ENCODE data around the gene ATP2B2.
"Not testable (repeated sequence)": the region's sequence is repeated elsewhere in the genome, so short reads cannot be mapped to it uniquely, and the experiment has no call there.

The ATP2B2 gene

DNA sequence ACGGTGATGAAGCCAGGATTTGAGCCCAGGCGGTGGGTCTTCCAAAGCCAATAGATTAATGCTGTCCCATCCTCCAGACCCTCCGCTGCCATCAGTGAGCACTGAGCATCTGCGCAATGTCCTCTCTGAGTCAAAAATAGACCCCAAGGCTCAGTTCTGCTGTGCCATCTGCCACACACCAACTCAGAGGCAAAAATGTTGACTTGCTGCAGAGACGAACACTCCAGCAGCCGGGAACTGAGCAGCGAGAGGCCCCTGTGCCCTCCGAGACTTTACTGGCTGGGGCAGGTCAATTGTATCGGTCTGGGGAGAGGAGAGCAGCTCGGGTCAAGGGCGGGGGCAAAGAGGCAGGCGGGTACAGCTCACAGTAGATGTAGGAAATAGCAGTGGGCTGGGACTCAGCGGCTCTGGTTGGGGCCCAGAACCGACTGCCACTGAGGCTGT lies 41.5 kb upstream of the ATP2B2 start:
- H3K4me3 ChIP-seq (ENCODE audit: low read depth, low read length), result no peak overlapping the region
- ChIA-PET CTCF (interaction anchor here (0.7 kb wide), 1 partner anchor 39 kb away, joined by 3 read pairs; no protein-coding TSS in a partner anchor), POLR2A (no interaction called here)
- H3K27ac ChIP-seq (ENCODE audit: extremely low read depth, low read depth, low read length), result no peak overlapping the region
- no peaks in the 10 kb centered on the region for H3K9me3 ChIP-seq (ENCODE audit: control insufficient read depth, insufficient read depth, low read depth, low read length)
- H3K36me3 ChIP-seq (ENCODE audit: control insufficient read depth in 2 of 2, insufficient read depth in 1 of 2, low read length in 2 of 2), result no peaks in the 10 kb centered on the region
- H3K4me1 ChIP-seq (ENCODE audit: control insufficient read depth, insufficient read depth, low read length), result no peaks in the 10 kb centered on the region; the same call in 1 of the 2 replicates
- no peak for TF ChIP-seq SALL2 (tag by site-specific recombination; IDR thresholded peaks at IDR 0.05; ENCODE audit: borderline replicate concordance)

DNA sequence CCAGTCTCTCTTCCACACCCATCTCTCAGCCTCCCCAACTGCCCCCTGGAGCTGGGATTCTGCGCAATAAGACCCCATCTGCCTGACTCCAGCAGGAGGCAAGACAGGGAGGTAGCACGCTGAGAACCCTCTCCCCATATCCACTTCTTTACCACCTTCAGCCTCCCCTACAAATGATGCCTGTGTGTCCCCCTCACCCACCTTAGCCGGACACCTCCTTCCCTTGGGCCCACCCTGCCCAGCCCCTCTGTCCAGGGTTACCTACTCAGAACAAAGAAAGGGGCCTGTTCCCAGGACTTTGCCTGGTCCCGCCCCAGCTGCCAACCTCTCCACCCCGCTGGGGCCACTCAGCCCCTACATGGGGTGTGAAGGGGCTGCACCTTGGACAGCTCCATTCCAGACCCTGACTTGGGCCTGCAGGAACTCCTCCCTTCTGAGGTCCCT lies 40.8 kb upstream of the ATP2B2 start:
- no peaks in the 10 kb centered on the region for H3K9me3 ChIP-seq (ENCODE audit: control insufficient read depth, insufficient read depth, low read depth, low read length)

DNA sequence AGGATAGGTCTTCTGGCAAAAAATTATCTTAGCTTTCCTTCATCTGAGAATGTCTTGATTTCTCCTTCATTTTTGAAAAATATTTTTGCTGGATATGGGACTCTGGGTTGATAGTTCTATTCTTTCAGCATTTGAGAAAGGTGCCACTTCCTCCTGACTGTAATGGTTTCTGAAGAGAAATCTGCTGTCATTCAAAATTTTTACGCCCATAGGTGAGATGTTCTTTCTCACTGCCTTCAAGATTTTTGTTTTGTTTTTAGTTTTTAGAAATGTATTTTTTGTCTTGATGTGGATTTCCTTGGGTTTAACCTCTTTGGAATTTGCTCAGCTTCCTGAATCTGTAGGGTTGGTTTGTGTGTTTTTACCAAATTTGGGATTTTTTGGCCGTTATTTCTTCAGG lies 37.1 kb upstream of the ATP2B2 start:
- no peaks in the 10 kb centered on the region for H3K9me3 ChIP-seq (ENCODE audit: control insufficient read depth, insufficient read depth, low read depth, low read length)
- no peaks in the 10 kb centered on the region for H3K4me1 ChIP-seq (ENCODE audit: control insufficient read depth, insufficient read depth, low read length)
- TF ChIP-seq SETDB1 (IDR thresholded peaks at IDR 0.05; ENCODE audit: insufficient read length, low read length) (peak; percentile 66), ZNF292 (tag by site-specific recombination; IDR thresholded peaks at IDR 0.05; ENCODE audit: borderline replicate concordance, low read depth) (no peak)
- no peak overlapping the region for H3K27ac ChIP-seq (ENCODE audit: extremely low read depth, low read depth, low read length)
- no peak overlapping the region for H3K4me3 ChIP-seq (ENCODE audit: low read depth, low read length)
- H3K36me3 ChIP-seq (ENCODE audit: control insufficient read depth in 2 of 2, insufficient read depth in 1 of 2, low read length in 2 of 2), result no peaks in the 10 kb centered on the region
- ChIA-PET POLR2A (no interaction called here), CTCF (no interaction called here)

More for the DNA sequence above, 40.8 kb upstream of the ATP2B2 start:
- H3K27ac ChIP-seq (ENCODE audit: extremely low read depth, low read depth, low read length), result no peak overlapping the region
- H3K4me1 ChIP-seq (ENCODE audit: control insufficient read depth, insufficient read depth, low read length), result no peaks in the 10 kb centered on the region
- TF ChIP-seq ZNF791 (tag by site-specific recombination; IDR thresholded peaks at IDR 0.05) (no peak), BCL11B (tag by site-specific recombination; IDR thresholded peaks at IDR 0.05; ENCODE audit: low read depth) (no peak), ZNF830 (tag by site-specific recombination; IDR thresholded peaks at IDR 0.05; ENCODE audit: low read depth) (no peak), GLIS2 (tag by site-specific recombination; IDR thresholded peaks at IDR 0.05) (no peak), ZNF670 (tag by site-specific recombination; IDR thresholded peaks at IDR 0.05; ENCODE audit: low read depth) (no peak)
- TF ChIP-seq, protein P1, sequence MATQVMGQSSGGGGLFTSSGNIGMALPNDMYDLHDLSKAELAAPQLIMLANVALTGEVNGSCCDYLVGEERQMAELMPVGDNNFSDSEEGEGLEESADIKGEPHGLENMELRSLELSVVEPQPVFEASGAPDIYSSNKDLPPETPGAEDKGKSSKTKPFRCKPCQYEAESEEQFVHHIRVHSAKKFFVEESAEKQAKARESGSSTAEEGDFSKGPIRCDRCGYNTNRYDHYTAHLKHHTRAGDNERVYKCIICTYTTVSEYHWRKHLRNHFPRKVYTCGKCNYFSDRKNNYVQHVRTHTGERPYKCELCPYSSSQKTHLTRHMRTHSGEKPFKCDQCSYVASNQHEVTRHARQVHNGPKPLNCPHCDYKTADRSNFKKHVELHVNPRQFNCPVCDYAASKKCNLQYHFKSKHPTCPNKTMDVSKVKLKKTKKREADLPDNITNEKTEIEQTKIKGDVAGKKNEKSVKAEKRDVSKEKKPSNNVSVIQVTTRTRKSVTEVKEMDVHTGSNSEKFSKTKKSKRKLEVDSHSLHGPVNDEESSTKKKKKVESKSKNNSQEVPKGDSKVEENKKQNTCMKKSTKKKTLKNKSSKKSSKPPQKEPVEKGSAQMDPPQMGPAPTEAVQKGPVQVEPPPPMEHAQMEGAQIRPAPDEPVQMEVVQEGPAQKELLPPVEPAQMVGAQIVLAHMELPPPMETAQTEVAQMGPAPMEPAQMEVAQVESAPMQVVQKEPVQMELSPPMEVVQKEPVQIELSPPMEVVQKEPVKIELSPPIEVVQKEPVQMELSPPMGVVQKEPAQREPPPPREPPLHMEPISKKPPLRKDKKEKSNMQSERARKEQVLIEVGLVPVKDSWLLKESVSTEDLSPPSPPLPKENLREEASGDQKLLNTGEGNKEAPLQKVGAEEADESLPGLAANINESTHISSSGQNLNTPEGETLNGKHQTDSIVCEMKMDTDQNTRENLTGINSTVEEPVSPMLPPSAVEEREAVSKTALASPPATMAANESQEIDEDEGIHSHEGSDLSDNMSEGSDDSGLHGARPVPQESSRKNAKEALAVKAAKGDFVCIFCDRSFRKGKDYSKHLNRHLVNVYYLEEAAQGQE (tag by site-specific recombination; IDR thresholded peaks at IDR 0.05), result peak; percentile 82
- no peaks in the 10 kb centered on the region for H3K36me3 ChIP-seq (ENCODE audit: control insufficient read depth in 2 of 2, insufficient read depth in 1 of 2, low read length in 2 of 2)
- ChIA-PET CTCF (no interaction called here), POLR2A (no interaction called here)
- no peak overlapping the region for H3K4me3 ChIP-seq (ENCODE audit: low read depth, low read length)

- H3K9me3 ChIP-seq (ENCODE audit: control insufficient read depth, insufficient read depth, low read depth, low read length); H3K4me3 ChIP-seq (ENCODE audit: low read depth, low read length); H3K4me1 ChIP-seq (ENCODE audit: control insufficient read depth, insufficient read depth, low read length); POLR2A ChIA-PET; CTCF ChIA-PET; H3K27ac ChIP-seq (ENCODE audit: extremely low read depth, low read depth, low read length); H3K36me3 ChIP-seq (ENCODE audit: control insufficient read depth in 2 of 2, insufficient read depth in 1 of 2, low read length in 2 of 2): not testable (repeated sequence)
- TF ChIP-seq ZNF146 (tag by site-specific recombination; IDR thresholded peaks at IDR 0.05), result peak; percentile 54; the same call in 1 of the 2 replicates
Observed at GRCh38 chr3:10540347-10540746, 35.0 kb upstream of the ATP2B2 start.

GRCh38 chr3:10534066-10534465 lies 28.7 kb upstream of the ATP2B2 start:
- Histone ChIP-seq H3K4me3 (ENCODE audit: low read depth, low read length) (no peak overlapping the region), H3K36me3 (ENCODE audit: control insufficient read depth in 2 of 2, insufficient read depth in 1 of 2, low read length in 2 of 2) (no peaks in the 10 kb centered on the region), H3K4me1 (ENCODE audit: control insufficient read depth, insufficient read depth, low read length) (no peaks in the 10 kb centered on the region), H3K9me3 (ENCODE audit: control insufficient read depth, insufficient read depth, low read depth, low read length) (no peaks in the 10 kb centered on the region), H3K27ac (ENCODE audit: extremely low read depth, low read depth, low read length) (no peak overlapping the region)
- ChIA-PET POLR2A (no interaction called here), CTCF (no interaction called here)
- TF ChIP-seq ZNF837 (tag by site-specific recombination; IDR thresholded peaks at IDR 0.05), result no peak
- no peak for TF ChIP-seq ZNF701 (tag by site-specific recombination; IDR thresholded peaks at IDR 0.05)
- TF ChIP-seq ZNF202 (tag by site-specific recombination; IDR thresholded peaks at IDR 0.05; ENCODE audit: borderline replicate concordance), result no peak
- TF ChIP-seq BCL11A (tag by site-specific recombination; IDR thresholded peaks at IDR 0.05; ENCODE audit: low read depth), result no peak
- TF ChIP-seq ZNF626 (tag by site-specific recombination; IDR thresholded peaks at IDR 0.05), result no peak
- no peak for TF ChIP-seq ZSCAN16 (tag by site-specific recombination; IDR thresholded peaks at IDR 0.05)
- no peak for TF ChIP-seq HOXC10 (CRISPR knock-in tag; IDR thresholded peaks at IDR 0.05)
